Pancreas (tissue), 10 donors: ENCODE measurements around the gene MX2. TPM values are rescaled to one million over a fixed set of nuclear protein-coding genes. Genes with fewer than 3 reads are reported as not detected.

Experiments used
- ATAC-seq, 4 donors: fragments of 200-7000 bp; cut with Tn5 transposase; one replicate each; pipeline versions ENCODE4 v1.8.0 to v1.9.1; 2020; ENCODE audit warnings: mild to moderate bottlenecking in 4 of 4, moderate library complexity in 4 of 4
- DNase-seq, 6 donors: peaks; one replicate each; pipeline ENCODE4 v3.0.0-alpha.2; 2020
- FAIRE-seq: peaks from 2 replicates; lab custom pipeline; 2012; peaks lifted over from hg19 to GRCh38; lab: Jason Lieb, UNC
- H3K27ac ChIP-seq, 4 donors: fragments of 200-600 bp; sonication (generic); 1 replicate in 3 of 4; 2 replicates in 1 of 4; pipeline versions ENCODE4 v1.5.0 to v1.8.0; 2020
- H3K27me3 ChIP-seq, 4 donors: fragments of 200-600 bp; one replicate each; pipeline ENCODE4 v1.8.0; 2021
- H3K36me3 ChIP-seq, 3 donors: fragments of 200-600 bp; sonication (generic) in 1 of 3; one replicate each; pipeline versions ENCODE4 v1.5.0 to v1.8.0; 2020 to 2021
- H3K4me1 ChIP-seq, 3 donors: fragments of 200-600 bp; one replicate each; pipeline ENCODE4 v1.8.0; 2021
- H3K4me3 ChIP-seq, 4 donors: fragments of 200-600 bp; sonication (generic) in 2 of 4; one replicate each; pipeline versions ENCODE4 v1.5.0 to v1.8.0; 2020 to 2021
- H3K9me3 ChIP-seq, 4 donors: fragments of 200-600 bp; one replicate each; pipeline ENCODE4 v1.8.0; 2021
- CTCF ChIP-seq, 4 donors: fragments of 200-600 bp; sonication (generic) in 3 of 4; IDR thresholded peaks; one replicate each; pipeline versions ENCODE4 v1.5.0 to v1.8.0; 2021; ENCODE audit warnings: antibody characterized with exemption in 4 of 4
- WGBS, 2 donors: extraction: QIAGEN DNeasy Blood & Tissue Kit; methylation state at CpG; one replicate each; pipeline ENCODE4 v1.1.7; 2013; 5-methylcytosine and 5-hydroxymethylcytosine counted together
- intact Hi-C, 3 donors: fragments of 100-400 bp; cut with DNase I; formaldehyde crosslinking; loops; one replicate each; pipeline versions ENCODE4 v1.11.1 to v1.14.2; 2022
- polyA plus RNA-seq, 2 donors: library from polyadenylated mRNA; stranded (reverse); fragments of 200-250 nt; gene quantifications; one replicate each; pipeline ENCODE4 v1.2.3, GENCODE V29; 2013
- total RNA-seq, 6 donors: library from RNA; stranded (reverse); fragmentation: NEBNext Ultra II Directional in 4 of 6; extraction: Animal tissue kit (Norgen Biotek cat#: 25700) in 4 of 6; gene quantifications; one replicate each; pipeline versions ENCODE4 v1.2.1 to v1.2.4, GENCODE V29; 2021 to 2023
- donor health status: healthy with polysubstance abuse.
- donor health status: DM: no; HTN: no; CAD: no; lungs with moderate emphysema.
- donor health status: DM: no; HTN: no; CAD: no.
- donor health status: control.
- donor health status: control.
- donor health status: Bipolar disorder and iron deficiency.
- donor health status: DM: yes; HTN: yes; CAD: no.
- donor health status: DM: no; HTN: no; CAD: no.
- donor health status: DM: no; HTN: no; CAD: no.
- donor health status: DM: yes; HTN: yes; CAD: no.

MX2 gene
- total and polyA plus RNA-seq, 8 donors, result 2.0 to 5.4 (median 4.1) TPM

GRCh38 chr21:41399246-41399800 lies 37.5 kb downstream of the MX2 start:
- Histone ChIP-seq H3K4me1 (no peaks in the 10 kb centered on the region), H3K9me3 (no peaks in the 10 kb centered on the region), H3K27ac (no peak overlapping the region), H3K4me3 (no peak overlapping the region), H3K36me3 (no peaks in the 10 kb centered on the region), H3K27me3 (no peaks in the 10 kb centered on the region)
- WGBS, 2 donors, result 89 to 95% methylated on average over 7 of the region's 7 CpGs
- no peak for FAIRE-seq
- no peak for ATAC-seq
- no peak for DNase-seq
- TF ChIP-seq CTCF (IDR thresholded peaks at IDR 0.05), result no peak
- intact Hi-C loops, result no loop called here

GRCh38 chr21:41402231-41402630 lies 40.4 kb downstream of the MX2 start:
- H3K27ac ChIP-seq, result no peak overlapping the region
- no peaks in the 10 kb centered on the region for H3K9me3 ChIP-seq
- no peak overlapping the region for H3K4me3 ChIP-seq
- intact Hi-C loops, result no loop called here
- DNase-seq (no peak), ATAC-seq (no peak), FAIRE-seq (no peak)
- 87 to 88% methylated on average over 11 of the region's 11 CpGs for WGBS, 2 donors
- H3K36me3 ChIP-seq, result no peaks in the 10 kb centered on the region
- no peaks in the 10 kb centered on the region for H3K4me1 ChIP-seq
- H3K27me3 ChIP-seq, result no peaks in the 10 kb centered on the region
- no peak for TF ChIP-seq CTCF (IDR thresholded peaks at IDR 0.05)

- H3K36me3 ChIP-seq, result no peaks in the 10 kb centered on the region
- 88 to 89% methylated on average over 10 of the region's 10 CpGs for WGBS, 2 donors
- no peak for TF ChIP-seq CTCF (IDR thresholded peaks at IDR 0.05)
Measured at GRCh38 chr21:41402796-41403195, 41.0 kb downstream of the MX2 start.

GRCh38 chr21:41403331-41403730 lies 41.5 kb downstream of the MX2 start:
- no peaks in the 10 kb centered on the region for H3K36me3 ChIP-seq
- intact Hi-C loops, result no loop called here
- FAIRE-seq (no peak), ATAC-seq (no peak), DNase-seq (no peak)
- H3K9me3 ChIP-seq, result no peaks in the 10 kb centered on the region
- H3K27me3 ChIP-seq, result no peaks in the 10 kb centered on the region
- no peak overlapping the region for H3K4me3 ChIP-seq
- 93% methylated on average over 9 of the region's 9 CpGs for WGBS, 2 donors
- no peak for TF ChIP-seq CTCF (IDR thresholded peaks at IDR 0.05)
- H3K4me1 ChIP-seq, result no peaks in the 10 kb centered on the region
- no peak overlapping the region for H3K27ac ChIP-seq

More at GRCh38 chr21:41402796-41403195, 41.0 kb downstream of the MX2 start:
- H3K4me3 ChIP-seq, result no peak overlapping the region
- DNase-seq (no peak), FAIRE-seq (no peak), ATAC-seq (no peak)
- H3K27ac ChIP-seq, result no peak overlapping the region
- no peaks in the 10 kb centered on the region for H3K9me3 ChIP-seq
- no peaks in the 10 kb centered on the region for H3K4me1 ChIP-seq
- intact Hi-C loops, result no loop called here
- no peaks in the 10 kb centered on the region for H3K27me3 ChIP-seq

- no peaks in the 10 kb centered on the region for H3K36me3 ChIP-seq
- H3K27ac ChIP-seq, result no peak overlapping the region
Measured at GRCh38 chr21:41403966-41404365, 42.1 kb downstream of the MX2 start.

More at GRCh38 chr21:41403966-41404365, 42.1 kb downstream of the MX2 start:
- Histone ChIP-seq H3K4me3 (no peak overlapping the region), H3K4me1 (no peaks in the 10 kb centered on the region), H3K27me3 (no peaks in the 10 kb centered on the region), H3K9me3 (no peaks in the 10 kb centered on the region)
- ATAC-seq (no peak), FAIRE-seq (no peak), DNase-seq (no peak)
- TF ChIP-seq CTCF (IDR thresholded peaks at IDR 0.05), result no peak
- intact Hi-C loops, result no loop called here
- WGBS, 2 donors, result 92 to 94% methylated on average over 10 of the region's 10 CpGs
